GM12892 (cell line): ENCODE data around the gene KIF17.

ENCODE experiments used
- POLR2A ChIP-seq: IDR thresholded peaks from 2 replicates; pipeline ENCODE4 v1.6.1; 2011; ENCODE audit warnings: low read depth, low read length, control low read depth
- POLR2AphosphoS5 ChIP-seq: IDR thresholded peaks from 2 replicates; pipeline ENCODE4 v1.6.1; 2011; ENCODE audit warnings: low read depth, low read length, control low read depth
- TAF1 ChIP-seq: IDR thresholded peaks from 2 replicates; pipeline ENCODE4 v1.6.1; 2011; ENCODE audit warnings: low read depth, mild to moderate bottlenecking, control low read depth, low read length, borderline replicate concordance

- TF ChIP-seq TAF1: no peak
- no peak for TF ChIP-seq POLR2A
- no peak for TF ChIP-seq POLR2AphosphoS5
Observed at GRCh38 chr1:20614131-20614579, 103.7 kb downstream of the KIF17 start.
